GM13977 (cell line): ENCODE measurements around the gene SPATA13.

Experiments used
- DNase-seq: peaks from one replicate; pipeline ENCODE4 v3.0.0; 2012; ENCODE audit warnings: low spot score
- CTCF ChIP-seq: IDR thresholded peaks from 2 replicates; pipeline ENCODE4 v1.5.1; 2012; ENCODE audit warnings: mild to moderate bottlenecking, control low read depth; ENCODE audit not compliant: insufficient read depth; ENCODE audit errors: extremely low read depth, missing control alignments
- in situ Hi-C: fragments of 300-500 bp; cut with MboI; formaldehyde crosslinking; loops from one replicate; pipeline ENCODE4 v1.12.0; 2022; ENCODE audit warnings: low sequenced_read_pairs, low pct_unique_long_range_greater_than_20kb, mixed read lengths, inconsistent platforms; ENCODE audit not compliant: unreplicated experiment

Gene SPATA13

GRCh38 chr13:24228852-24229458 lies 68.4 kb downstream of the SPATA13 start:
- peak; percentile 89 for TF ChIP-seq CTCF
- in situ Hi-C loops: no loop called here
- peak; percentile 55 for DNase-seq

- in situ Hi-C loops: no loop called here
- DNase-seq: no peak
- no peak for TF ChIP-seq CTCF
Measured at GRCh38 chr13:24230428-24231072, 70.0 kb downstream of the SPATA13 start.

GRCh38 chr13:24231377-24231776 lies 70.9 kb downstream of the SPATA13 start:
- DNase-seq: no peak

GRCh38 chr13:24232037-24232436 lies 71.5 kb downstream of the SPATA13 start:
- TF ChIP-seq CTCF: no peak
- no peak for DNase-seq
- in situ Hi-C loops: no loop called here

More at GRCh38 chr13:24231377-24231776, 70.9 kb downstream of the SPATA13 start:
- TF ChIP-seq CTCF: no peak
- in situ Hi-C loops: no loop called here

GRCh38 chr13:24232474-24232873 lies 72.0 kb downstream of the SPATA13 start:
- no peak for DNase-seq
- TF ChIP-seq CTCF: no peak
- in situ Hi-C loops: no loop called here

- no peak for TF ChIP-seq CTCF
- DNase-seq: no peak
- in situ Hi-C loops: no loop called here
Measured at GRCh38 chr13:24233351-24233901, 72.9 kb downstream of the SPATA13 start.
